Stimulated activated CD4-positive, alpha-beta T cell treated with anti-CD3 and anti-CD28 coated beads, TNF-alpha, amount 100 ng/mL, for 1 hour (primary cell): ENCODE results near the gene PLD3.
"Not testable (repeated sequence)": the region's sequence is repeated elsewhere in the genome, so short reads cannot be mapped to it uniquely, and the experiment has no call there.

ENCODE experiments used
- DNase-seq, 3 donors: peaks; one replicate each; pipeline ENCODE4 v3.0.0-alpha.2; 2020; ENCODE audit warnings: low read depth in 3 of 3, low spot score in 1 of 3

The PLD3 gene

GRCh38 chr19:40362160-40362559 is 13.7 kb downstream of the PLD3 start:
- no peak for DNase-seq

- DNase-seq = no peak
Measured at GRCh38 chr19:40363069-40363468, 14.6 kb downstream of the PLD3 start.

- no peak for DNase-seq
Measured at GRCh38 chr19:40365010-40365409, 16.5 kb downstream of the PLD3 start.

GRCh38 chr19:40365613-40366401 is 17.3 kb downstream of the PLD3 start:
- peak in 2 of 3 donors; percentile 9 to 50 for DNase-seq

- no peak for DNase-seq
Measured at GRCh38 chr19:40366697-40367561, 18.4 kb downstream of the PLD3 start.

DNA sequence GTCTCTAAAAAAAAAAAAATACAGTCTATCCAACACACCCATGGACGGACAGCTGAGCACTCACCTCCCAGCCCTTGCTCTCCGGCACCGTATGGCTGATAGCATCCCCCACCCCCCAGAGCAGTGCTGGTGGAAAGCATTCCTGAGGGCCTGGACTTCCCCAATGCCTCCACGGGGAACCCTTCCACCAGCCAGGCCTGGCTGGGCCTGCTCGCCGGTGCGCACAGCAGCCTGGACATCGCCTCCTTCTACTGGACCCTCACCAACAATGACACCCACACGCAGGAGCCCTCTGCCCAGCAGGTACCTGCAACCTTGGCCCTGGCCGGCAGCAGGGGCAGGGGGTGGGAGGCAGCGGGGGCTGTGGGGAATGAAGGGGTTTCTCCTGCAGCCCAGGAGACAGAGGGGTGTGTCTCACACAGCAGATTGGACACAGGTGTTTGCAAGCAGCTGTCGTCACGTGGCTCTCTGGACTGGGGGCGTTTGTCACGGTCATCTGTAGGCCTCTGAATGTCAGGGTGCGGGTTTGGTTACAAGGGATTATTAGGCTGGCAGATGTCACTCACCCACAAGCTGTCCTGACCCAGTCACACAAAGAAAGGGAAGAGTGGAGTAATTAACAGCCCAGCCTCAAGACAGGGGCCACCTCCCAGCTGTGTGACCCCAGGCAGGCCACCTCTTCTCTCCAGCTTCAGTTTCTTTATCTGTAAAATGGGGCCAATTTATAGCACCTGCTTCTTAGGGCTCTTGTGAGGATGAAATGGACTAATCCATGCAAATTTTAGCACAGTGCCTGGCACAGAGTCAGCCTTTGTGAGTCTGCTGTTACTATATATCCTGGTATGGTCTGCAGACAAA is 19.3 kb downstream of the PLD3 start:
- no peak for DNase-seq

DNA sequence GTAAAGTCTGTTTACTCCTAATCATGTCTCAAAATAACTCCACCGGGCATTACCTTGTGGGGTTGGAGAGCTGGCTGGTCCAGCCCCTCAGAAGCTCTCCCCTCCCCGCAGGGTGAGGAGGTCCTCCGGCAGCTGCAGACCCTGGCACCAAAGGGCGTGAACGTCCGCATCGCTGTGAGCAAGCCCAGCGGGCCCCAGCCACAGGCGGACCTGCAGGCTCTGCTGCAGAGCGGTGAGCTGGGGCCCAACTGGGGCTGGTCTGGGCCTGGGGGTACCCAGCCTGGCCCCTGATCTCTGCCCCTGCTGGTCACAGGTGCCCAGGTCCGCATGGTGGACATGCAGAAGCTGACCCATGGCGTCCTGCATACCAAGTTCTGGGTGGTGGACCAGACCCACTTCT is 21.3 kb downstream of the PLD3 start:
- no peak for DNase-seq

- not testable (repeated sequence) for DNase-seq
Measured at GRCh38 chr19:40370253-40370652, 21.8 kb downstream of the PLD3 start.

GRCh38 chr19:40370997-40371801 is 22.7 kb downstream of the PLD3 start:
- DNase-seq = no peak

GRCh38 chr19:40371802-40372122 is 23.3 kb downstream of the PLD3 start:
- DNase-seq = no peak

GRCh38 chr19:40374084-40374483 is 25.6 kb downstream of the PLD3 start:
- no peak for DNase-seq

GRCh38 chr19:40376286-40376862 is 27.9 kb downstream of the PLD3 start:
- DNase-seq = no peak

DNA sequence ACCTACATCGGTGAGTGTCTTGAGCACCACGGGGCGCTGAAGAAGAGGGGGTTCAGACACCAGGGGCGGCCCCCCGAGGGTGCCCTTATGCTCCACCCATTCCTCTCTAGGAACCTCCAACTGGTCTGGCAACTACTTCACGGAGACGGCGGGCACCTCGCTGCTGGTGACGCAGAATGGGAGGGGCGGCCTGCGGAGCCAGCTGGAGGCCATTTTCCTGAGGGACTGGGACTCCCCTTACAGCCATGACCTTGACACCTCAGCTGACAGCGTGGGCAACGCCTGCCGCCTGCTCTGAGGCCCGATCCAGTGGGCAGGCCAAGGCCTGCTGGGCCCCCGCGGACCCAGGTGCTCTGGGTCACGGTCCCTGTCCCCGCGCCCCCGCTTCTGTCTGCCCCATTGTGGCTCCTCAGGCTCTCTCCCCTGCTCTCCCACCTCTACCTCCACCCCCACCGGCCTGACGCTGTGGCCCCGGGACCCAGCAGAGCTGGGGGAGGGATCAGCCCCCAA is 29.4 kb downstream of the PLD3 start:
- no peak for DNase-seq

GRCh38 chr19:40378509-40378908 is 30.0 kb downstream of the PLD3 start:
- no peak for DNase-seq

GRCh38 chr19:40379446-40380198 is 31.1 kb downstream of the PLD3 start:
- DNase-seq = no peak

DNA sequence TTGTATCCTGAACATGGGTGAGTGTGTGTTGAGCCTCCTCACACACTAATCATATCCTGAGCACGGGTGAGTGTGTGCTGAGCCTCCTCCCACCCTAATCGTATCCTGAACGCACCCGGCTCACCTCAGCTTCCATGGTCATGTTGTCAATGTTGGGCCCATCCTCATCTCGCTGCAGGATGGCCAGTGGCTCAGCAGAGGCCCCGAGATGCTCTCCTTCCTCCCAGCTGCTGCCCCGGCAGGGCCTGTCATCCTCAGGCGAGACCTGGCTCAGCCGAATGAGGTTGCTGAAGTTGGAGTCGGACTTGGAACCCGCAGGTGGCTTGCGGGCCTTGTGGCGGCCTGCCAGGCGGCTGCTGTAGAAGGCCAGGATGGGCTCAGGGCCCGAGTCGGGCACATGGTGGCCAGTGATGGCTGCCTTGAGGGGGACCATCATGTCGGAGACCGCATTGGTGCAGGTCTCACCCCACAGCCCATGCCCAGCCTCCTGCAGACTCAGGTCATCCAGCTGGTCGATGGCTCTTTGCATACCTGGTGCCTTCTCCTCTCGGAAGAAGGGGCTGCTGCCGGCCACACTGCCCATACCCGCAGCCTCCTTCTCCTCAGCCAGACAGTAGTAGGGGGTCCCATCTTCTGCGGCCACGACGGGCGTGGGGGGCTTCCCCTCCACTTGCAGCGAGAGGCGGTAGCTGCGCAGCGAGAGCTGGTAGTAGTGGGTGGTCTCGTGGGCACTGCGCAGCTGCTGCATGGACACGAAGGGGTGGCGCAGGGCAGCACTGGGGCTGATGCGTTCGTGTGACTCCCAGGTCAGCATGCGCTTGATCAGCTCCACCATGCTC is 31.9 kb downstream of the PLD3 start:
- DNase-seq = no peak

DNA sequence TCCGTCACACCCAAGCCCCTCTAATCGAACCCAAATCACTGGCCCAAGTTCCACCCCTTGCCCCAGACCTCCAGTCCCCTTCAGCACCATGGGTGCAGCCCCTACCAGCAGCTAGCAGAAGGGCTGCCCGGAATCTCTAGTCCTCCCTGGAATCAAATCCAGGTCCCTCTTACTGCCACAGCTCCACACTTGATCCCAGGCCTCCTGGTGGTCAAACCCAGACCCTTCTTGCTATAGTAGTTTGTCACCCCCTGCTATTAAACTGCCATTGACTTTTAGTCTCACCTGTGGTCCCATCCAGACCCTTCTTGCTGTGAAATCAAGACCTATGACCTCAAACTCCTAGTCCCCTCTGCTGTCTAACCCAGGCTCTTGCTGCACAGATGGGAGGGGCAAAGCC is 32.8 kb downstream of the PLD3 start:
- DNase-seq = no peak

- no peak for DNase-seq
Measured at GRCh38 chr19:40383668-40384248, 35.3 kb downstream of the PLD3 start.
